ENCODE measurements around the gene MID1. TPM values are rescaled to one million over a fixed set of nuclear protein-coding genes. Genes with fewer than 3 reads are reported as not detected.
A peak's percentile ranks its signal among the peaks of the same experiment; 100 is the strongest.

The MID1 gene
- total RNA-seq, 2 experiments from 2014 or later, result 0.61 to 1.1 TPM

GRCh38 chrX:10618961-10619360 is 1.4 kb downstream of the MID1 start:
- intact Hi-C loops (cut with micrococcal nuclease), result loop anchor here (5.0 kb wide), 1 partner anchor 427 kb away; no protein-coding TSS in a partner anchor
- H3K4me3 Mint-ChIP-seq, result no peak overlapping the region
- H3K9me3 Mint-ChIP-seq, result no peaks in the 10 kb centered on the region

GRCh38 chrX:10617999-10618351 is 2.4 kb downstream of the MID1 start:
- Mint-ChIP-seq H3K36me3 (ENCODE audit: low read depth) (no peaks in the 10 kb centered on the region), H3K4me1 (ENCODE audit: low read depth) (peaks cover 7% of the 10 kb centered on the region), H3K27me3 (peaks cover 33% of the 10 kb centered on the region), H3K4me3 (no peak overlapping the region), H3K9me3 (no peaks in the 10 kb centered on the region), H3K27ac (no peak overlapping the region)
- intact Hi-C loops (cut with micrococcal nuclease), result loop anchor here (5.0 kb wide), 1 partner anchor 426 kb away; no protein-coding TSS in a partner anchor
- DNase-seq (no peak), ATAC-seq (no peak)
- ChIA-PET CTCF (interaction anchor here (2.6 kb wide), 1 partner anchor 428 kb away, joined by 16 read pairs; no protein-coding TSS in a partner anchor), POLR2A (no interaction called here)
- TF ChIP-seq, protein P1, sequence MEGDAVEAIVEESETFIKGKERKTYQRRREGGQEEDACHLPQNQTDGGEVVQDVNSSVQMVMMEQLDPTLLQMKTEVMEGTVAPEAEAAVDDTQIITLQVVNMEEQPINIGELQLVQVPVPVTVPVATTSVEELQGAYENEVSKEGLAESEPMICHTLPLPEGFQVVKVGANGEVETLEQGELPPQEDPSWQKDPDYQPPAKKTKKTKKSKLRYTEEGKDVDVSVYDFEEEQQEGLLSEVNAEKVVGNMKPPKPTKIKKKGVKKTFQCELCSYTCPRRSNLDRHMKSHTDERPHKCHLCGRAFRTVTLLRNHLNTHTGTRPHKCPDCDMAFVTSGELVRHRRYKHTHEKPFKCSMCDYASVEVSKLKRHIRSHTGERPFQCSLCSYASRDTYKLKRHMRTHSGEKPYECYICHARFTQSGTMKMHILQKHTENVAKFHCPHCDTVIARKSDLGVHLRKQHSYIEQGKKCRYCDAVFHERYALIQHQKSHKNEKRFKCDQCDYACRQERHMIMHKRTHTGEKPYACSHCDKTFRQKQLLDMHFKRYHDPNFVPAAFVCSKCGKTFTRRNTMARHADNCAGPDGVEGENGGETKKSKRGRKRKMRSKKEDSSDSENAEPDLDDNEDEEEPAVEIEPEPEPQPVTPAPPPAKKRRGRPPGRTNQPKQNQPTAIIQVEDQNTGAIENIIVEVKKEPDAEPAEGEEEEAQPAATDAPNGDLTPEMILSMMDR (IDR thresholded peaks at IDR 0.05), result no peak

More at GRCh38 chrX:10618961-10619360, 1.4 kb downstream of the MID1 start:
- no peak for DNase-seq
- H3K4me1 Mint-ChIP-seq (ENCODE audit: low read depth), result peaks cover 7% of the 10 kb centered on the region
- ATAC-seq, result no peak
- peaks cover 33% of the 10 kb centered on the region for H3K27me3 Mint-ChIP-seq
- POLR2A ChIA-PET, result no interaction called here
- no peak overlapping the region for H3K27ac Mint-ChIP-seq
- CTCF ChIA-PET, result interaction anchor here (1.0 to 2.6 kb wide), 2 partner anchors 20 to 429 kb away, joined by 3 to 16 read pairs; no protein-coding TSS in a partner anchor
- H3K36me3 Mint-ChIP-seq (ENCODE audit: low read depth), result no peaks in the 10 kb centered on the region
- TF ChIP-seq, protein P1 (IDR thresholded peaks at IDR 0.05), result no peak

- CTCF ChIA-PET, result interaction anchor here (1.3 to 2.6 kb wide), 3 partner anchors 28 to 427 kb away, joined by 3 to 16 read pairs (median 9); no protein-coding TSS in a partner anchor
These were observed 3.0 kb downstream of the MID1 start for GRCh38 chrX:10617186-10617998.

DNA sequence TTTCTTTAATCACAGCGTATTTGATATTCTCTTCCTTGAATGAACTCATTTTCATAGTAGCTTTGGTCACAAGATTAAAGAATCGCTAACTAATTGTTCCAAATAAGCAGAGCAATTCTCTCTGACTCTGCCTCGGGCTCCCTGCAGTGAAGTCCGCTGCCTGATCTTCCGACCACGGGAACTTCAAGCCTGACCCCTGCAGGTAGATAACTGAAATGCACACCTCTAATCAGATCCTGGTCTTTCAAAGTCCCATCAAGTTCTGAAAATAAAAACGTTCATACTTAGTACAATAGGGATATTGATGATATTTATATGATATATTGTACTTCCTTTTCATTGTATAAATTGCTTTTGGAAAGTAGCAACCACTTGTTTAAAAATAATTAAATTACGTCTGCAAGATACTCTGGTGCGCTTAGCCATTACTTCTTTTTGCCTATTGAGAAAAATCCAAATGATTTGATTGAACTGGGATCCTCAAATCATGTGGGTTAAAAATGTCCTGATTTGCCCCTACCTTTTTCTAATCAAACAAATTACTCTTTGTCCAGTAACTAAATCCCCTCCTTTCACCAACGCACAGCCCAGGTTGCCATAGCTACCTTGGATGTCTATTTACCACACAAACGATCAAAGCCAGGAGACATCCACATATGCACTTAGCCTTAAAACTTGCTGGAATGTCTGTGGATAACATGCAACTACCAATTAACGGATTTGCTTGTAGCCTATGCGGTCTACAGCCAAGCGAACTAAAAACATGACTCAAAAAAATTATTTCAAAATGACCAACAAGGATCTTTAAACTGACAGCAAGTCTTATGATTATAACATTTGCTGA is 4.2 kb downstream of the MID1 start:
- Mint-ChIP-seq H3K9me3 (no peaks in the 10 kb centered on the region), H3K4me3 (no peak overlapping the region), H3K4me1 (ENCODE audit: low read depth) (peaks cover 7% of the 10 kb centered on the region), H3K27ac (no peak overlapping the region), H3K36me3 (ENCODE audit: low read depth) (no peaks in the 10 kb centered on the region), H3K27me3 (peaks cover 27% of the 10 kb centered on the region)
- TF ChIP-seq, protein P1 (IDR thresholded peaks at IDR 0.05), result peak; percentile 30
- CTCF ChIA-PET, result interaction anchor here (0.6 to 1.9 kb wide), 3 partner anchors 29 to 1131 kb away, joined by 3 to 9 read pairs (median 3); no protein-coding TSS in a partner anchor
- peak; percentile 13 for DNase-seq
- POLR2A ChIA-PET, result no interaction called here
- ATAC-seq, result peak; percentile 55
- intact Hi-C loops (cut with micrococcal nuclease), result loop anchor here (5.0 kb wide), 1 partner anchor 424 kb away; no protein-coding TSS in a partner anchor

More at GRCh38 chrX:10617186-10617998, 3.0 kb downstream of the MID1 start:
- ATAC-seq (no peak), DNase-seq (no peak)
- Mint-ChIP-seq H3K36me3 (ENCODE audit: low read depth) (no peaks in the 10 kb centered on the region), H3K4me3 (no peak overlapping the region), H3K4me1 (ENCODE audit: low read depth) (peaks cover 7% of the 10 kb centered on the region), H3K9me3 (no peaks in the 10 kb centered on the region), H3K27ac (no peak overlapping the region), H3K27me3 (peaks cover 33% of the 10 kb centered on the region)
- POLR2A ChIA-PET, result no interaction called here
- TF ChIP-seq, protein P1 (IDR thresholded peaks at IDR 0.05), result no peak
- intact Hi-C loops (cut with micrococcal nuclease), result loop anchor here (5.0 kb wide), 1 partner anchor 425 kb away; no protein-coding TSS in a partner anchor

Measured in activated CD8-positive, alpha-beta T cell treated with anti-CD3 and anti-CD28 coated beads for 36 hours (primary cell).